Activated CD4-positive, alpha-beta T cell treated with anti-CD3 and anti-CD28 coated beads, Interleukin-2, amount 50 U/mL, for 48 hours (primary cell): ENCODE results near the gene NXN.
"Not testable (repeated sequence)": the region's sequence is repeated elsewhere in the genome, so short reads cannot be mapped to it uniquely, and the experiment has no call there.

ENCODE experiments used
- DNase-seq, 2 experiments: peaks; one replicate each; pipeline ENCODE4 v3.0.0-alpha.2; 2020

The NXN gene

DNA sequence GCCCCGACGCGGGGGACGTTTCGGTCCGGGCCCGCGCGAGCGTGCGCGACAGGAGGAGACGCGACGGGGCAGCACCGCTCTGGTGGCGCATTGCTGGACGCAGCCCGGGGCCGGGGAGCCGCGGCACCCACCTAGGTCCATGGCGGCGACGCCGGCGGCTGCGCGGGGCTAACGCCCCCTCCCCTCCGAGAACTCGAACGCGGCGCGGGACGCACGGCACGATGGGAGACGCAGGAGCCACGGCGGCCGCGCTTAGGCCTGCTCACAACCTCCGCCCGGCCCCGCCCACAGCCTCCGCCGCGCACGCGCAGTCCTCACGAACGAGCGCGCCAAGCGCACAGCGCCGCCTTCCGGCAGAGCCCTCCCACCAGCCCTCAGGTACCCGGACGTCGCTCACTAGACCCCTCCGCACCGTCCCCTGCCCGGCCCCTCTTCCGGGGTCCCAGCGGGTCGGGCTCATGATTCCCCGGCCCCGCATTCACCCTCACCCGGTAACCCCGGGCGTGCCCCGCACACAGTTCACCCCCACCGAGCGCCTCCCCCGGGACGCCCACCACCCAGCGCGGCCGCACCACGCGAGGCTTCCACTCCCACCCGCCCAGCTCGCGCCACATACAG lies 227.5 kb downstream of the NXN start, which contains the start of gene GEMIN4:
Gene GEMIN4 (minus strand): TSS at position 263 of the 618 bp plus-strand sequence. CDS start 122 bp downstream, at position 141.
- peak; percentile 98 for DNase-seq

GRCh38 chr17:751269-752001 lies 228.1 kb downstream of the NXN start:
- peak; percentile 54 to 65 for DNase-seq

DNA sequence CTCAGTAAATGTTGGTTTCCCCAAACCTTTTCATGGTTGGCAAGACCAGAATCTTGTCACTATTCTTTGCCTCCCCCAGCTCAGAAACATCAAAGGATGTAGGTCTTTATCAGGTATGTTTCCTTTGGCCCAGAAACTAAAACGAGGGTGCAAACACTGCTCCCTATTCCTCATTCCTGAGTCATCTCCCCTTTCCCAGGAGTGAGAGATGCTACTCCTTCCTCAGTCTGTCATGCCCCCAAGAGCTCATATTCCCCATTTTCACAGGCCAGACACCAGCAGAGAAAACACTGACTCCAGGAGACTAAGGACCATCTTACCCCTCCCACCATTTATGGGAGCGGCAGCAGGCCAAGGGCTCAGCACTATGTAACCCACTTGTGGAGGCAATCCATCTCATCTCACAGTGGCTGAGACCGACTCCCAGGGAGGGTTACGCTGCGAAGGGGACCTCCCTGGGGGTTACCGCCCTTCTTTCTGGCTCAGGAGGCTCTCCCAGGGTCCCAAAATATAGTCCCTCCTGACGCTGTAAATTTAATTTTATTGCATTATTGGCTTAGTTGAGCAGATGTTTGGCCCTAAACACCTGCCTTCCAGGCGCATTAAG lies 229.0 kb downstream of the NXN start:
- DNase-seq = no peak

- not testable (repeated sequence) for DNase-seq
Measured at GRCh38 chr17:749359-749758, 230.2 kb downstream of the NXN start.
